IMR-90 (cell line): ENCODE measurements around the gene ESR1. TPM values are rescaled to one million over a fixed set of nuclear protein-coding genes. Genes with fewer than 3 reads are reported as not detected.

ENCODE experiments used
- ATAC-seq: fragments of 200-7000 bp; cut with Tn5 transposase; 2 replicates; pipeline ENCODE4 v1.9.1; 2020; ENCODE audit warnings: low read depth, mild to moderate bottlenecking, moderate library complexity
- BruUV-seq: library from RNA; stranded (reverse); fragments of 400-500 nt; replicated peaks from 2 replicates; lab custom pipeline; 2021; lab: Mats Ljungman, UMichigan
- CTCF ChIA-PET: fragments of 300-600 bp; formaldehyde crosslinking; extraction: SDS; loops from one replicate; lab custom pipeline; 2021; ENCODE audit warnings: antibody characterized with exemption; lab: Yijun Ruan, JAX
- POLR2A ChIA-PET: fragments of 300-600 bp; sonication (Branson Sonifier 250); formaldehyde crosslinking; loops from one replicate; lab custom pipeline; 2022; ENCODE audit warnings: antibody characterized with exemption; ENCODE audit not compliant: unreplicated experiment; lab: Charles Lee
- DNase-seq: peaks from one replicate; pipeline ENCODE4 v3.0.0; 2013
- H2AFZ ChIP-seq: replicated peaks from 2 replicates; pipeline ENCODE3; 2013; ENCODE audit warnings: low read length, mild to moderate bottlenecking; ENCODE audit not compliant: poor library complexity
- H2AK5ac ChIP-seq: 2 replicates; pipeline ENCODE4 v1.6.1; 2013; ENCODE audit warnings: low read depth, low read length, inconsistent platforms
- H2AK9ac ChIP-seq: replicated peaks from 2 replicates; pipeline ENCODE3; 2013; ENCODE audit warnings: mild to moderate bottlenecking, low read depth, low read length, moderate library complexity; ENCODE audit not compliant: poor library complexity
- H2BK120ac ChIP-seq: 2 replicates; pipeline ENCODE4 v1.6.1; 2013; ENCODE audit warnings: low read depth, low read length, inconsistent platforms
- H2BK15ac ChIP-seq: 3 replicates; pipeline ENCODE4 v1.6.1; 2013; ENCODE audit warnings: low read depth, low read length, inconsistent platforms
- H2BK20ac ChIP-seq: 2 replicates; pipeline ENCODE4 v1.6.1; 2013; ENCODE audit warnings: low read depth, mild to moderate bottlenecking, inconsistent platforms, low read length, moderate library complexity
- H2BK5ac ChIP-seq: 2 replicates; pipeline ENCODE4 v1.6.1; 2013; ENCODE audit warnings: mild to moderate bottlenecking, low read depth, low read length, inconsistent platforms; ENCODE audit not compliant: poor library complexity, severe bottlenecking
- H3K14ac ChIP-seq: replicated peaks from 2 replicates; pipeline ENCODE4 v1.6.1; 2013; ENCODE audit warnings: low read depth, low read length, inconsistent platforms
- H3K18ac ChIP-seq: 2 replicates; pipeline ENCODE4 v1.6.1; 2013; ENCODE audit warnings: low read depth, low read length, control low read depth
- H3K23ac ChIP-seq: 2 replicates; pipeline ENCODE4 v1.6.1; 2013; ENCODE audit warnings: low read depth, low read length, inconsistent platforms
- H3K27ac ChIP-seq: 2 replicates; pipeline ENCODE4 v1.5.1; 2013; ENCODE audit warnings: mild to moderate bottlenecking, control low read depth, low read length; ENCODE audit not compliant: insufficient read depth
- H3K27me3 ChIP-seq: 2 replicates; pipeline ENCODE4 v1.6.1; 2013; ENCODE audit warnings: low read length; ENCODE audit not compliant: control insufficient read depth, insufficient read depth
- H3K36me3 ChIP-seq: 2 replicates; pipeline ENCODE4 v1.6.1; 2013; ENCODE audit warnings: low read length, mixed read lengths; ENCODE audit not compliant: control insufficient read depth, insufficient read depth
- H3K4ac ChIP-seq: 2 replicates; pipeline ENCODE4 v1.6.1; 2013; ENCODE audit warnings: low read depth, low read length, inconsistent platforms
- H3K4me1 ChIP-seq: 2 replicates; pipeline ENCODE4 v1.6.1; 2013; ENCODE audit warnings: low read length, mixed read lengths; ENCODE audit not compliant: control insufficient read depth, insufficient read depth
- H3K4me2 ChIP-seq: 2 replicates; pipeline ENCODE4 v1.6.1; 2013; ENCODE audit warnings: low read depth, mild to moderate bottlenecking, control low read depth, low read length, moderate library complexity
- H3K4me3 ChIP-seq: 2 replicates; pipeline ENCODE4 v1.5.1; 2013; ENCODE audit warnings: low read depth, mild to moderate bottlenecking, control low read depth, low read length, moderate library complexity; ENCODE audit not compliant: insufficient read depth
- H3K56ac ChIP-seq: 2 replicates; pipeline ENCODE4 v1.6.1; 2013; ENCODE audit warnings: low read length, inconsistent platforms; ENCODE audit not compliant: insufficient read depth; ENCODE audit errors: extremely low read depth
- H3K79me1 ChIP-seq, 2 experiments: 2 replicates each; pipeline ENCODE4 v1.6.1; 2013; ENCODE audit warnings: low read length in 2 of 2, inconsistent platforms in 1 of 2, low read depth in 1 of 2
- H3K9ac ChIP-seq: 2 replicates; pipeline ENCODE4 v1.6.1; 2013; ENCODE audit warnings: low read depth, low read length, control low read depth
- H3K9me1 ChIP-seq: 2 replicates; pipeline ENCODE4 v1.6.1; 2013; ENCODE audit warnings: low read length, inconsistent platforms; ENCODE audit not compliant: insufficient read depth
- H3K9me3 ChIP-seq: 2 replicates; pipeline ENCODE4 v1.6.1; 2013; ENCODE audit warnings: low read length; ENCODE audit not compliant: control insufficient read depth, insufficient read depth
- H4K20me1 ChIP-seq: 2 replicates; pipeline ENCODE4 v1.6.1; 2013; ENCODE audit warnings: low read length, inconsistent platforms; ENCODE audit not compliant: insufficient read depth
- H4K5ac ChIP-seq: 2 replicates; pipeline ENCODE4 v1.6.1; 2013; ENCODE audit warnings: mild to moderate bottlenecking, low read depth, low read length, control low read depth
- H4K8ac ChIP-seq, 2 experiments: 2 replicates each; pipeline ENCODE4 v1.6.1; 2013; ENCODE audit warnings: low read depth in 2 of 2, low read length in 2 of 2, control low read depth in 1 of 2, inconsistent platforms in 1 of 2
- H4K91ac ChIP-seq: 2 replicates; pipeline ENCODE4 v1.6.1; 2013; ENCODE audit warnings: low read depth, low read length, inconsistent platforms; ENCODE audit not compliant: insufficient read depth
- BHLHE40 ChIP-seq: fragments of 150-350 bp; IDR thresholded peaks from 2 replicates; pipeline ENCODE4 v1.6.1; 2016; ENCODE audit warnings: mild to moderate bottlenecking, low read depth, low read length
- CEBPB ChIP-seq: IDR thresholded peaks from 2 replicates; pipeline ENCODE4 v1.6.1; 2012; ENCODE audit warnings: low read depth, low read length, improper control_type of control experiment
- CHD1 ChIP-seq: IDR thresholded peaks from 2 replicates; pipeline ENCODE4 v1.6.1; 2012; ENCODE audit warnings: low read depth, low read length, improper control_type of control experiment
- FOS ChIP-seq: fragments of 150-350 bp; IDR thresholded peaks from 2 replicates; pipeline ENCODE4 v1.6.1; 2016; ENCODE audit warnings: low read depth, low read length
- MAFK ChIP-seq: IDR thresholded peaks from 2 replicates; pipeline ENCODE4 v1.6.1; 2012; ENCODE audit warnings: low read depth, low read length, improper control_type of control experiment
- MAZ ChIP-seq: IDR thresholded peaks from 2 replicates; pipeline ENCODE4 v1.6.1; 2012; ENCODE audit warnings: low read depth, mild to moderate bottlenecking, low read length, improper control_type of control experiment, moderate library complexity, borderline replicate concordance
- MXI1 ChIP-seq: IDR thresholded peaks from 2 replicates; pipeline ENCODE4 v1.6.1; 2012; ENCODE audit warnings: low read depth, mild to moderate bottlenecking, low read length, moderate library complexity, borderline replicate concordance
- NFE2L2 ChIP-seq: fragments of 150-350 bp; IDR thresholded peaks from 2 replicates; pipeline ENCODE4 v1.6.1; 2016; ENCODE audit warnings: low read depth, mild to moderate bottlenecking, low read length
- POLR2A ChIP-seq: IDR thresholded peaks from 2 replicates; pipeline ENCODE4 v1.6.1; 2012; ENCODE audit warnings: mild to moderate bottlenecking, low read depth, low read length
- RAD21 ChIP-seq: IDR thresholded peaks from 2 replicates; pipeline ENCODE4 v1.6.1; 2012; ENCODE audit warnings: low read length, improper control_type of control experiment
- RCOR1 ChIP-seq: IDR thresholded peaks from 2 replicates; pipeline ENCODE4 v1.6.1; 2012; ENCODE audit warnings: mild to moderate bottlenecking, low read length, improper control_type of control experiment; ENCODE audit not compliant: insufficient replicate concordance
- RFX5 ChIP-seq: IDR thresholded peaks from 2 replicates; pipeline ENCODE4 v1.8.0; 2012; ENCODE audit warnings: low read depth, mild to moderate bottlenecking, low read length, moderate library complexity
- SMC3 ChIP-seq: fragments of 150-350 bp; IDR thresholded peaks from 2 replicates; pipeline ENCODE4 v1.6.1; 2016; ENCODE audit warnings: low read depth, mild to moderate bottlenecking, antibody characterized with exemption, low read length, moderate library complexity
- WGBS, 2 experiments: methylation state at CpG; one replicate each; pipeline versions ENCODE4 v1.1.5 to v1.1.7; 2013; ENCODE audit warnings: missing lambda C conversion rate in 2 of 2; ENCODE audit not compliant: insufficient read length in 1 of 2; ENCODE audit errors: extremely low coverage in 2 of 2; 5-methylcytosine and 5-hydroxymethylcytosine counted together
- dilution Hi-C: fragments of 300-500 bp; cut with HindIII; formaldehyde crosslinking; loops from one replicate; pipeline ENCODE4 v1.14.3; 2018; ENCODE audit warnings: low sequenced_read_pairs; ENCODE audit not compliant: unreplicated experiment
- in situ Hi-C: fragments of 300-500 bp; cut with MboI; formaldehyde crosslinking; loops from 3 replicates; pipeline ENCODE4 v1.14.3; 2019; ENCODE audit warnings: low sequenced_read_pairs, inconsistent platforms, mixed read lengths
- intact Hi-C: fragments of 100-400 bp; cut with micrococcal nuclease; formaldehyde crosslinking; loops from 2 replicates; pipeline ENCODE4 v1.10.0; 2022
- polyA plus RNA-seq, 3 experiments: library from polyadenylated mRNA; depleted of rRNA; stranded (reverse); fragments of >200 nt; gene quantifications; 2 replicates each; pipeline ENCODE4 v1.2.3, GENCODE V29; 2012; ENCODE audit warnings: low replicate concordance in 1 of 3
- total RNA-seq: library from RNA; depleted of rRNA; stranded (reverse); fragments of >200 nt; gene quantifications from 2 replicates; pipeline ENCODE4 v1.2.3, GENCODE V29; 2012
- TF ChIP-seq, protein P1 (sequence below): fragments of 150-350 bp; IDR thresholded peaks from 2 replicates; pipeline ENCODE4 v1.6.1; 2016; ENCODE audit warnings: low read depth, mild to moderate bottlenecking, low read length, moderate library complexity, borderline replicate concordance
- TF ChIP-seq, protein P2 (sequence below): conservative IDR thresholded peaks from 2 replicates; pipeline ENCODE4 v1.5.1; 2012; ENCODE audit warnings: mild to moderate bottlenecking, low read depth, low read length, improper control_type of control experiment
- TF ChIP-seq, protein P3 (sequence below): fragments of 150-350 bp; IDR thresholded peaks from 2 replicates; pipeline ENCODE4 v1.6.1; 2017; ENCODE audit warnings: mild to moderate bottlenecking, antibody characterized with exemption, low read length, low read depth

The ESR1 gene
- total and polyA plus RNA-seq, 2 of the 4 experiments (the other 2 are of a cell fraction): not detected

DNA sequence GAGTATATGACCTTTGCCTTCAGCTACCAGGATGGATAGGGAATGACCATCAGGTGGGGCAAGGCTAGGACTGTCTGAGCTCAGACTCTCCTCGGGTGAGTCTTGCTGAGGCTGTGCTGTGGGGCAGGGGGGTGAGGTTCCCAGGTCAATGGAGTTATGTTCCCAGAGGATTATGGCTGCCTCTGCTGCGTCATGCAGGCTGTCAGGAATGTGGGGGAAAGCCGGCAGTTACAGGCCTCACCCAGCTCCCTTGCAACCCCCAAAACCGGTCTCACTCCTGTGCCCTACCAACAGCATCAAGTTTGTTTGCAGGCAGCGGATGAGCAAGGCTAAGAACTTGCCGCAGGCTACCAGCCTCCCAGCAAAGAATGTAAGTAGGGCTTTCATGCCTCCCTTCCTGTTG is 93.5 kb downstream of the ESR1 start:
- Histone ChIP-seq H2BK5ac (no peak overlapping the region), H2BK20ac (no peak overlapping the region), H4K5ac (no peak overlapping the region), H4K8ac (no peak overlapping the region), H2AK9ac (no peak overlapping the region), H3K23ac (no peak overlapping the region), H2BK15ac (no peak overlapping the region), H3K4me1 (no peaks in the 10 kb centered on the region), H3K79me1 (no peaks in the 10 kb centered on the region), H3K14ac (no peak overlapping the region), H2AK5ac (no peak overlapping the region), H3K36me3 (no peaks in the 10 kb centered on the region), H4K20me1 (no peaks in the 10 kb centered on the region), H3K4me2 (no peak overlapping the region), H3K18ac (no peak overlapping the region), H3K4ac (no peak overlapping the region), H3K9me3 (peaks cover 12% of the 10 kb centered on the region; the same call in 1 of the 2 replicates), H3K9me1 (no peaks in the 10 kb centered on the region), H2AFZ (no peak overlapping the region), H4K91ac (no peak overlapping the region), H3K9ac (no peak overlapping the region), H3K56ac (no peak overlapping the region), H3K27me3 (no peaks in the 10 kb centered on the region), H2BK120ac (no peak overlapping the region), H3K4me3 (no peak overlapping the region), H3K27ac (no peak overlapping the region)
- BruUV-seq: no TSS peak
- 20% methylated on average over 1 of the region's 6 CpGs; no CpG with 5 or more reads in 1 of the 2 experiments for WGBS, 2 experiments
- ATAC-seq (no peak), DNase-seq (no peak)
- dilution Hi-C loops (no loop called here), intact Hi-C loops (no loop called here), in situ Hi-C loops (no loop called here)
- TF ChIP-seq MAZ (no peak), SMC3 (no peak), MAFK (no peak), POLR2A (no peak), MXI1 (no peak), NFE2L2 (no peak), RAD21 (no peak), RCOR1 (no peak), CHD1 (no peak), CEBPB (no peak), RFX5 (no peak), BHLHE40 (no peak), FOS (no peak)
- TF ChIP-seq, protein P1, sequence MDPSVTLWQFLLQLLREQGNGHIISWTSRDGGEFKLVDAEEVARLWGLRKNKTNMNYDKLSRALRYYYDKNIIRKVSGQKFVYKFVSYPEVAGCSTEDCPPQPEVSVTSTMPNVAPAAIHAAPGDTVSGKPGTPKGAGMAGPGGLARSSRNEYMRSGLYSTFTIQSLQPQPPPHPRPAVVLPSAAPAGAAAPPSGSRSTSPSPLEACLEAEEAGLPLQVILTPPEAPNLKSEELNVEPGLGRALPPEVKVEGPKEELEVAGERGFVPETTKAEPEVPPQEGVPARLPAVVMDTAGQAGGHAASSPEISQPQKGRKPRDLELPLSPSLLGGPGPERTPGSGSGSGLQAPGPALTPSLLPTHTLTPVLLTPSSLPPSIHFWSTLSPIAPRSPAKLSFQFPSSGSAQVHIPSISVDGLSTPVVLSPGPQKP: no peak
- TF ChIP-seq, protein P2, sequence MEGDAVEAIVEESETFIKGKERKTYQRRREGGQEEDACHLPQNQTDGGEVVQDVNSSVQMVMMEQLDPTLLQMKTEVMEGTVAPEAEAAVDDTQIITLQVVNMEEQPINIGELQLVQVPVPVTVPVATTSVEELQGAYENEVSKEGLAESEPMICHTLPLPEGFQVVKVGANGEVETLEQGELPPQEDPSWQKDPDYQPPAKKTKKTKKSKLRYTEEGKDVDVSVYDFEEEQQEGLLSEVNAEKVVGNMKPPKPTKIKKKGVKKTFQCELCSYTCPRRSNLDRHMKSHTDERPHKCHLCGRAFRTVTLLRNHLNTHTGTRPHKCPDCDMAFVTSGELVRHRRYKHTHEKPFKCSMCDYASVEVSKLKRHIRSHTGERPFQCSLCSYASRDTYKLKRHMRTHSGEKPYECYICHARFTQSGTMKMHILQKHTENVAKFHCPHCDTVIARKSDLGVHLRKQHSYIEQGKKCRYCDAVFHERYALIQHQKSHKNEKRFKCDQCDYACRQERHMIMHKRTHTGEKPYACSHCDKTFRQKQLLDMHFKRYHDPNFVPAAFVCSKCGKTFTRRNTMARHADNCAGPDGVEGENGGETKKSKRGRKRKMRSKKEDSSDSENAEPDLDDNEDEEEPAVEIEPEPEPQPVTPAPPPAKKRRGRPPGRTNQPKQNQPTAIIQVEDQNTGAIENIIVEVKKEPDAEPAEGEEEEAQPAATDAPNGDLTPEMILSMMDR: no peak
- TF ChIP-seq, protein P3, sequence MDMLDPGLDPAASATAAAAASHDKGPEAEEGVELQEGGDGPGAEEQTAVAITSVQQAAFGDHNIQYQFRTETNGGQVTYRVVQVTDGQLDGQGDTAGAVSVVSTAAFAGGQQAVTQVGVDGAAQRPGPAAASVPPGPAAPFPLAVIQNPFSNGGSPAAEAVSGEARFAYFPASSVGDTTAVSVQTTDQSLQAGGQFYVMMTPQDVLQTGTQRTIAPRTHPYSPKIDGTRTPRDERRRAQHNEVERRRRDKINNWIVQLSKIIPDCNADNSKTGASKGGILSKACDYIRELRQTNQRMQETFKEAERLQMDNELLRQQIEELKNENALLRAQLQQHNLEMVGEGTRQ: no peak
- ChIA-PET POLR2A (no interaction called here), CTCF (no interaction called here)
